GM19468 (cell line): ENCODE data around the gene MLN.

Experiments used
- ATAC-seq: cut with Tn5 transposase; IDR thresholded peaks from one replicate; pipeline ENCODE4 v1.9.1; 2021; ENCODE audit warnings: mild to moderate bottlenecking, moderate library complexity, moderate number of reproducible peaks; ENCODE audit not compliant: unreplicated experiment; ENCODE audit errors: extremely low read depth

MLN gene

DNA sequence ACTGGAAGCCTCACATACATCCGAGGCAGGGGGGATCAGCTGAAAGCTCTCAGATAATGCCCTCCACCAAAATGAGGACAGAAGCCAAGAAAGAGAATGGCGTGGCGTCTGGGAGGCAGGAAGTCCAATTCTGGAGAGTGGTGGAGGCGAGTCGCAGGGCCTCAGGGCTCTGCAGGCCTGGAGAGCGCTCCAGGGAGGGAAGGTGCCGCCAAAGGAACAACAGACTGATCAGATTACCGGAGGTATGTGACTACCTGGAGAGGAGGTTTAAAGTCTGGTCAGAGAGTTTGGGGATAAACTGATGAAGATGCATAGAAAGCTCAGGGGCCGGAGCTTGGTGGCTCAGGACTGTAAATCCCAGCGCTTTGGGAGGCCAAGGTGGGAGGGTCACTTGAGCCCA, 45.9 kb downstream of the MLN start:
- no peak for ATAC-seq

DNA sequence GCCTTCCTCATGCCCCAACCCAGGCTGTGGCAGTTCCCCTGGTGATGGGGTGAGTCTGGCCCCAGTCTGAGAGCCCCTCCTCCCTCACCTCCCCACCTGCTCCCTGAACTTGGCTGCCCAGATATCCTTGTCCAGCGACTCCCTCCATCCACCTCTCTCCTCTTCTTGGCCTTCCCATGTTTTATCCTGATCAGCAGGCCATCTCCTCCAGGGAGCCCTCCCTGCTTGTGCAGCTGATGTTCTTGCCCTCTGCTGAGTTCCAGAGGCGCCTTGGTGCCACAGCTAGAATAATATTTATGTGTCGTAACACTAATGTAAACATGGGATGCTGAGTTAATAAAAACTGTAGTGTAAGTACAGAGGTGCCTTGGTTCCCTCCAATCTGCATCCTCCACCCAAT, 46.7 kb downstream of the MLN start:
- no peak for ATAC-seq

DNA sequence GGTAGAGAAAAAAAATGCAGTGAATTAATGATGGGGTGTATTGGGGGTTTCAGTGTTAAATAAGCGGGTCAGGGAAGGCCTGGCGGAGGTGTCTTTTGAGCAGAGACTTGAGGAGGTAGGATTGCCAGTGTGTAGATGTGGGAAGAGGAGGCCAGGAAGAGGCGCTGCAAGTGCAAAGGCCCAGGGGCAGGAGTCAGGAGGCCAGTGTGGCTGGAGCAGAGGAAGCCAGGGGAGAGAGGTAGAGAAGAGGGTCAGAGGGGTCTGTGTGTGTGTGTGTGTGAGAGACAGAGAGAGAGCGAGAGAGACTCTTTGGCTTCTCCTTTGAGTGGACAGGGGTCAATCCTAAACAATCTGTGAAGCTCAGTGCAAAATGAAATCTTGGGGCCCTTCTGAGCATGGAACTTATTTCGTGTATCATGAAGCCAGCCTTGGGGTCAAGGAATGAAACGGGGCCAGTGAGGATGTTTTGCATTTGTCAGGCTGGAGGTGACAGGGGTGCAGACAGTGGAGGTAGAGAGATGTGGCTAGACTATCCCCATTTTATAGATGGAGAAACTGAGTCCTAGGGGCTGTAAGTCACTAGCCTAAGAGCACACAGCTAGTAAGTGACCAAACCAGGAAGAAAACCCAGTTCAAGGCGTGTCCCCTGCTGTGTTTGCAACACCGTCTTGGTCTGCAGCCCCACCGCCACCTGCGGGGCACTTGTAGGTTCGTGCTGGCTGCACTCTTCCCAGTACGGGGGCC, 47.4 kb downstream of the MLN start:
- ATAC-seq, result no peak

DNA sequence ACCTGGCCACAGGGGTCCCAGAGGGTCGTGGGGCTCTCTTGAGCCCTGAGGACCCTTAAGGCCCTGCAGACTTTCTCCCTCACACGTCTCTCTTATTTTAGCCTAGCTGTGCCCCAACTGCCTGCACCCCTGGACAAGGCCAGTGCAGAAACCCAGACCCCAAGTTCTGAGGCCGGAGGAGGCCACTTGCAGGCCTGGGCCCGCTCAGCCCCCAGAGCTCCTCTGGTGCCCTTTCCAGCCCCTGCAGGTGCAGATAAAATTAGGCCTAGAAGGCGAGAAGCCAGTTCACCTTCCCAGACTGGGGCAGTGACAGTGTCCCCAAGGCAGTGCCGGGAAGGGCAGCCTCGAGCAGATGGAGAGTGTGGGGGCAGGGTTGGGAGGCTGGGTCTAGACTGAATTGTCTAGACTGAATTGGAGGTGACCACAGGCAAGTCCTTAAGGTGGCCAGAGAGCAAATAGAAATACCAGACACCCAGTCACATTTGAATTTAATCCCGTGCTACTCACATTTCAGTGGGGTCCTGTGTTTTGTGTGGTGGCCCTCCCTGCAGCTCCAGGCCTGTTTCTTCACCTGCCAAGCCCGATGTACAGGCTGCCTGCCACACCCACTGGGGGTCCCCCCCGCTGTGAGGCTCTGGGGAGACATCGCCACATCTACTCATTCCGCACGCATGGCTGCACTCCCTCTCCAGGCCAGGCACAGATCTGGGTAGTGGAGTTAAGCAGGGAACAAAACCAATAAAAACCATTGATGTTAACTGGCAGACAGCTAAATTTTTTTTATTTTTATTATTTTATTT, 48.5 kb downstream of the MLN start:
- ATAC-seq, result no peak

DNA sequence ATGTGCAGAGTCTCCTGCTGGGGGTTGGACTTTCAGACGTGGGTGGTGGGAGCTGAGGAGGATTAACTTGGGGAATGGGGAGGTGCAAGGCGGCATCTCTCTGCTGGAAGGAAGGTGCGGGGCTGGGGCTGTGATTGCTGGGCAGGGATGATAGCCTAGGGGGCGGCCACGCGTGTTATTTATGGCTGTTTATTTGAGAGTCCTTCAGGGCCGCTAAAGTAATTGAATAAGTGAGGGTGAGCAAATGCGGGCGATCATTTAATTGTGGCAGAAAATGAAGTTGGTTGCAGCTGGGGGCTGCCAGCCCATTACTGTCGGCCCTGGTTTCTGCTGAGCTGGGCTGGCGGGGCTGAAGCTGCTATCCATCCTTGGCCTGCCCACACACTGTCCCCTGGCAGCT, 49.6 kb downstream of the MLN start:
- no peak for ATAC-seq

DNA sequence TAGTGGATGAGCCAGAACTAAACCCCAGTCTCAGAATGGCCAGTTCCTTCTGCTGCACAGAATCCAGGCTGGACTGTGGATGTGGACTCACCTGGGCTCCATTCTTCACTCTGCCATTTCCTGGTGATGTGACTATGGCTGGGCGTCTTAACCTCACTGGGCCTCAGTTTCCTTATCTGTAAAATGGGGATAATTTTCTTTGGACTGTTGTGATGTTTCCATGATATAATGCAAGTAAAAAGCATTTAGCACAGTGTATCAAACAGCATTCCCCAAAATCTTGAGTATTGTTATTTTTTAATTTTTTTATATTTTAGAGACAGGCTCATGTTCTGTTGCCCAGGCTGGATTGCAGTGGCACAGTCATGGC, 51.2 kb downstream of the MLN start:
- ATAC-seq, result no peak

DNA sequence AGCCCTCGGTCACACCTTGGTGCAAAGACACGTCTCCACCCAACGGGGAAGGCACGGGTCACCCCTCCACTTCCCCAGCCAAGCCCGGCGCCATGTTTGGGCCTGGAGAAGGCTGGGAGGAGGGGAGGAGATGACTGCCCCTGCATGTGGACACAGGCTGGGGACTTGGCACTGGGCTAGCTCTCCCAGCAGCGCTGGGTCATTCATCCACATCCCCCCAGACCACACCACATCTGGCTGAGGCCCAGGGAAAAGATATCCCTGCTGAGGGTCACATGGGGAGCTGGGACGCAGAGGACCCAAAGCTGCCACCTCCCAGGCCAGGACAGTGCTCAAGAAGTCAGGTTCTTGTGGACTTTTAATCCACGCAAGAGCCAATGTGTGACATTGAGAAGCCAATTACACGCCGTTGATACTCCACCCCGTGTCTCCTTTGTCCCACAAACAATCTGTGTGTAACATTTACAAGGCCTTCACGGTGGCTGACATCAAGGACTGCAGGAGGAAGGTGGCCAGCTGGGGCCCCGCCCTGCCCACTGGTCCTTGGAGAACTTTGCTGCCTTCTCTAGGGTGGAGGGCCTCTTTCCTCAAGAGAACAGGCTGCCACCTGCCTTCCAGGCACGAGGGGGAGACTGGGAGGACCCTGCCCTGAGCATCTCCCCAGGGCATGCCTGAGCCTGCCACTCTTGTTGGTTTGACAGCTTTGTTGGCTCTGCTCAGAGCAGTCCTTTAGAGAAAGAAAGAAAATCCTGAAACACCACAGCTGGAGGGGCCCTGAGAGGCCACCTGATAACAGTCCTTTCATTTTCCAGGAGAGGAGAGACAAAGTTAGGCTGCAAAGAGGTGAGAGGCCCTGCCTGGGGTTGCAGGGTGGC, 51.8 kb downstream of the MLN start:
- no peak for ATAC-seq

DNA sequence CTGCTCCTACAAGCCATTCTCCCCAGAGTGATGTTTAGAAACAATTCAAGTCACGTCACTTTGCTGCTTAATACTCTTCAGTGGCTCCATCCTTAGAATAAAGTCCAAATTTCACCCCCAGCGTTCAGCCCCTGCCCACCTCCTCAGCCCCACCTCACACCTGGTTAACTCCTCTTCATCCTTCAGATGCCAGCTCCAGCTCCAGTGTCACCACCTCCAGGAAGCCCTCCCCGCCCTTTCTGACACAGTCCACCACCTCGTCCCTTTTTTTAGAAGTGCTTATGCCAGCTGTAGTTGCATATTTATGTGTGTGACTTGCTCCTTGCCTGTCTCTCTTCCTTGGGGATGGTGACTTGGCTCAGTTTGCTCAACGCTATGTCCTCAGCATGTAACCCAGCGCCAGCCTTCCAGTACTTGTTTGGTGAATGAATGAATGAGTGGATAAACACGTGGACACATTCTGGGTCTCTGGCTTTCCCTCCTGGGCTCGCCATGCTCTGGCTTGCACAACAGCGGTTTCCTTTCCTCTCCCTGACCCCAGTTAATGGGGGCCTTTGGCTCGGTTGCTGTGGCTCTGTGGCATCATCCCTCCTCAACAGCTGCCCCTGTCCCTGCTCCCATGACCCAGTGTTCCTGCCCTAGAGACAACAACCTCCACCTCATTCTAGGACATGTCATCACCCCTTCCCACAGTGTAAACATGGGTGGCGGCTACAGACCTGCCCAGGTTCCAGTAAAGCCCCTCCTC, 53.4 kb downstream of the MLN start:
- no peak for ATAC-seq

DNA sequence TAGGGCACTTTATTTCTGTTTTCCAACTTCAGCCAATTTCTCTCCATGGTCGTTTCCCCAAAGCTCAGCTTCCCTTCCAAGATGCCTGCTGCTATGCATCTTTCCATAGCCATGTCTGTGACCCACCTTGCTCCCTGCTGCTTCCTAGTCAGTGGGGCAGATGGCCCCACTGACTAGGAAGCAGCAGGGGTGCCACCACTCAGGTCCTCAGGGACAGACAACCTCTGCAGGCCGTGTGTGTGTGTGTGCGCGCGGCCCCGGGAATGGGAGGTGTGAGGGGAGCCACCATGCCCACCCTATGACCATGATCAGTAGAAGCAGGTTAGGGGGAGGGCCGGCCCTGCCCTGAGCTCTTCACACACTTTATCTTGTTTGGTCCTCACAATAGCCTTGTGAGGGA, 54.4 kb downstream of the MLN start:
- no peak for ATAC-seq

DNA sequence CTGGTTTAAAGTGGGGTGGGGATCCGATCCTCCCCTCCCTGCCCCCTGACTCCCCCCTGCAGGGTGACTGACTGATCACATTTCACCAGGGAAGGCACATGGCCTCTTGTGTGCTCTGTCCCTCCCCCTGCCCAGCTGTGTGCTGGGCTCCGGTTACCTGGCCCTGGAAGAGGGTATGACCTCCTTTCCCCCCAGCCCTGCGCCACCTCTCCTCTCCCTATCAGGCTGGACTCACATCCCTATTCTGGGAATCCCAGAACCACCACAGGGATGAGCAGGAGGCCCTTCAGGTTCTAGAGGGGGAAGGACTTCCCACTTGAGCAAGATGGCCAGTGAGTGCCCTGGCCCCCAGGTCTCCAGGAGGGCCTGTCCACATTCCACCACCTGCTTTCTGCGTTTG, 55.0 kb downstream of the MLN start:
- no peak for ATAC-seq

DNA sequence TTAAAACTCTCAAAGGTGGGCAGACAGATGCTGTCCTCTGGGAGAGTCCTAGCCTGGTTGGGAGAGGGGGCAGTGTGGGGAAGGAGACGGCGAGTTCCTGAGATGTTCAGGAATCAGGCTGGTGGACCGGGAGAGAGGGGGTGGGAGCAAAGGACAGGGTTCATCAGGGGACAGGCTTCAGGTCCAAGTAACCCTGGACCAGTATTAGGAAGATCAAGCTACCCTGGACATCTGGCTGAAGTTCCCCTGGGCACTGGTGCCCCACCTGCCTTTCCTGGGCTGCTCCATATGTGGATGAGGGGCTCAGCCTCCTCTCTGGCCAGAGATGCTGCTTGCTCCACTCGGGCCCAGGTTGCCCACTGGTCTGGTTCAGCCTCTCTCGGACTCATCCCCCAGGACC, 56.0 kb downstream of the MLN start:
- no peak for ATAC-seq

DNA sequence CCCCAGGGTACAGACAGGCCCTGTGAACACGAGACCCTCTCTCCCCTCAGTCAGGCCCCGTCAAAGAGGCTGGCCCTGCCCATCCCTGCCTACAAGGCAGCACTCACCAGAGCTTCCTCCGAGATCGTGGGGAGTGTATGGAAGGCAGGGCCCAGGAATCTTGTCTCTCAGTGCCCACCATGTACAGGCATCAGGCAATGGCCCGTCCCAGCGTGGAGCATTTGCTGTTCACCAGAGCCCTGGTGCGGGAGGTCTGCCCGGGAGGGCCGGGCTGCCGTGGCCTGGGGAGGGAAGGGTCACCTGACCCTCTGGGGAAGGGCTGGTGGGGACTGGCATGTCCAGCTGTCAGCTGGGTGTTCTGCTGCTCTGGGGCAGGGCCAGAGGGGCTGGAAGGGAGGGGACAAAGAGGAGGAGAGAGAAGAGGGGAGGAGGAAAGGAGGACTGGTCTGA, 57.1 kb downstream of the MLN start, which contains the start of gene IP6K3:
Gene IP6K3, minus strand, starts transcription at position 255 of the 450 bp plus-strand sequence. CDS start 11,429 bp downstream, outside the sequence.
- ATAC-seq, result no peak

DNA sequence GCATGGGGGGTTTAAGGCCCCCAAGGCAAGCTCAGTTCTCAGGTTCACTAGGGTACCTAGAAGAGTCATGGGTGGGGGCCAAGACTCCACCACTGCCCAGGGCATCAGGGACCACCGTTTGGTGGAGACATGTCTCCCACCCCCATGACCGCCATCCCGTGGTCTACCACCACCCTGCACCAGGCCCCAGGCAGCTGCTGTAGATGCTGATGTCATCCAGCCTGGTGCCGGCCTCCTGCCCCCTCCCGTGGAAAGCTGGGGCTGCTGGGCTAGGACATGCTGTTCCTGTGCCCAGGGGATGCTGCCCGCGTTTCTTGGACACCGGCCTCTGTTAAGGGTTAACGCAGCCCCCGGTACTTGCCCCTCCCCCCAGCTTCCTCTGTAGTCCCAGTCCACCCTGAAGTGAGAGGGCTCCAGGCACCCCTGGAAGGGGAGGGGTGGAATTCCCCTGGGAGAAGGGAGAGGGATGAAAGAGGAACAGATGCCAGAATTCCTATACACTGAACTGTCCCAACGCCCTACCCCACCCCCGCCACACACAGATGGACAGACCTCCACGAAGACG, 57.7 kb downstream of the MLN start:
- no peak for ATAC-seq

DNA sequence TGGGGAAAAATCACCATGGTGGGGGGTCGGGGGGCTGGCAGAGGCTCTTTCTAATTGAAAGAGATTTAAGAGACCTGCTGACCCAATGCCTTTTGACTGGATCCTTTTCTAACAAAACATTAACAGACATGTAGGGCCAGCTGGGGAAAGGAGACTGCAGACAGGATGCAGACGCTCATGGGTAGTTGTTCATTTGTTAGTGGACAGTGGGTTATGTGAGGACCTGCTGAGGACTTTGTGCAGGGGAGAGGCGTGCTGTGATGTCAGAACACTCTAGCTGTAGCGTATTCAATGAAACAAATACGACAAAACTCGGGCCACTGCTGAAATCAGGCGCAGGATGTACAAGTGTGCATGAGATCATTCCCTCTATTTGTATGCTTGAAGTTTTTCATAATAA, 58.3 kb downstream of the MLN start:
- no peak for ATAC-seq

DNA sequence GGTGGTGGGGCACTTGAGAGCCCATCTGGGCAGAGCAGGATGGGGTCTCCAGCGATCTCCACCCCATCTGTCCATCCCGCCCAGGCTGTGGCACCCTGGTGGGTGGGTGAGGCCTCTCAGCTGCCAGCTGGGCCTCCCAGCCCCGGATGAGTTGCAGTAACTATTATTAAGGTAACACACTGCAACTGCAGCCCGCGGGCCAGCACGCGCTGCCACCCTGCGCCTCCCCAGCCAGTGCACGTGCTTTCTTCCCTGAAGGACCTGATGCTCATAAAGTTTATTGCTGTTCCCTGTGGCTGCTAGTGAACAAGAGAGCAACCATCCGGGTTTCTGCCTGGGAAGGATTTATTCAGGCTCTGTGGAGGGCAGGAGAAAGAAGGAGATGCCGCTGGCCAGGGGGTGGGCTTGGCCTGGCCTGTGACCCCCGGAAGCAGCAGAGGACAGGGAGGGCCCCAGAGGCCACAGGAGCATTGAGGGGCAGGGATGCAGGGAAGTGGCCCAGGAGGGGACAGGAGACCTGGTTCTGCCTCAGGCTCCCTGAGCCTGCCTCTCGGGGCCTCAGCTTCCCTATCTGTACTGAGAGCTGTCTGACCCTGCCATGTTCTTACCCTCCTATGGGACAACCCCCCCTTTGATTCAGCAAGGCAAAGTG, 58.8 kb downstream of the MLN start:
- ATAC-seq, result no peak
